CD4-positive, alpha-beta T cell treated with Interferon alpha-2 for 1 hour (primary cell): ENCODE results near the gene CFAP97.
"Not testable (repeated sequence)": the region's sequence is repeated elsewhere in the genome, so short reads cannot be mapped to it uniquely, and the experiment has no call there.

Source experiments
- DNase-seq, 2 donors: peaks; one replicate each; pipeline ENCODE4 v3.0.0-alpha.2; 2020 to 2022

CFAP97 gene

DNA sequence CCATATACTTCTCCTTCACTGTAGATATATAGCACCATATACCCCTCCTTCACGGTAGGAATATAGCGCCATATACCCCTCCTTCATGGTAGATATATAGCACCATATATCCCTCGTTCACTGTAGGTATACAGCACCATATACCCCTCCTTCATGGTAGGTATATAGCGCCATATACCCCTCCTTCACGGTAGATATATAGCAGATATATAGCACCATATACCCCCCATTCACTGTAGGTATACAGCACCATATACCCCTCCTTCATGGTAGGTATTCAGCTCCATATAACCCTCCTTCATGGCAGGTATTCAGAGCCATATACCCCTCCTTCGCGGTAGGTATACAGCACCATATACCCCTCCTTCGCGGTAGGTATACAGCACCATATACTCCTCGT lies 18.1 kb upstream of the CFAP97 start:
- no peak for DNase-seq

DNA sequence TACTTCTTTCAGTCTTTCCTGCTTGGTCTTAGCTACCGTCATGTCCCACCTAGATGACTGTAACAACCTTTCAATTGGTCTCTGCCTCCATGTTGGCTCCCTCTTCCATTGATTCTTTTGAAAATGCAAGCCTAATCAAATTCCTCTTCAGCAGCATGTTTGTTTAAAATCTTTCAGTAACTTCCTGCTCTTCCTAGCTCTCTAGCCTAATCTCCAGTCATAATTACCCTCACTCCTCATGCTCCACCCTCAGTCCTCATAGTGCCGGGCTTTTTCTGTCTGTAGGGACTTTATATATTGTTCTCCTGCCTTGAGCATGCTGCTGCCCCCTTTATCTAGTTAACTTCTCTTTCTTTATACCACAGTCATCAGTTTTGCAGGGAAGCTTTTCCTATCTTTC lies 17.7 kb upstream of the CFAP97 start:
- no peak for DNase-seq

DNA sequence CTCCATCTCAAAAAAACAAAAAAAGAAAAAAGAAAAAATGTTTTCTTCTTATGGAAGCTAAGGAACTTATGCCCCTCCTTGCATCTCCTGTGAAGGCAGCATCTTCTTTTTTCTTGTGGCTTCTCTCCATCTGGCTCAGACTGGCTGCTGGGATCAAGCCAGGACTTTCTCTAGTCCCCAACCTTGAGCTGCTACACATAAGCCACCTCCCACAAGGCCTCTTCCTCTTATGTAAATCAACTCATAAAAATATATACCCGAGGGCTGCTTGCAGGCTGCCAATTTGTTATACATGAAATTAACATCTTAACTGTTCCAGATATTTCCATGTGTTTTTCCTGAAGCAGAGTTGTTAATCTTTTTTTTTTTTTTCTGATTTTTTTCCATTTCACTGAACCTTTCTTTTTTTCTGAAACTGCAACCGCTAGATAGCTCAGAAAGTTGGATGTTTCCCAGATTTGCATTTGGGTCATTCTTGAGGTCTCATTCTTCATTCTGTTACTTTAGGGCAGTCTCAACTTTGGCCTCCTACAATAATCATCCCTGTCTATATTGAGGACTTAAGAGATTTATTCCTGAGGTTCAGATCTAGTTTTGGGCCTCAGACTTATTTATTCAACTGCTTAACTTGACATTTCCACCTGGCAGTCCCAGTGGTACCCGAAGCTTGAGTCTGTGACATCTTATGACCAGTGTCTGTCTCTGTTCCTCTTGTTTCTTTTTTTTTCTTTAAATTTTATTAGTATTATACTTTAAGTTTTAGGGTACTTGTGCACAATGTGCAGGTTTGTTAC lies 15.9 kb upstream of the CFAP97 start:
- DNase-seq, result no peak

DNA sequence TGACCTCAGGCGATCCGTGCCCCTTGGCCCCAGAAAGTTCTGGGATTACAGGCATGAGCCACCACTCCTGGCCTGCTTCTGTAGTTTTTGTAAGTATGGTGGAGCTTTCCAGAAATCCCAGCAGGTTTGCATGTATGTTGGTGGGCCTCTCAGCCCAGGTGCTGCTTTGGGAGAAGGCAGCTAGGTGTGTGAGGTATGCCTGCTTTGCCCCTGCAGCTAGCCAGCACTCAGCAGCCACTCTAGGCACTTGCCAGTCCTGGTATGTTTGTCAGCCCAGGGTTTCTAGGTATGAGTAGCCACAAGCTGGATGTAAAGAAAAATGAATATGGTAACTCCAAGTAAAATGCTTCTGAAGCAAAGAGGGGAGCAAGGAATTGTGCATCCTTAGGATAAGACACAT lies 14.5 kb upstream of the CFAP97 start:
- DNase-seq, result no peak

DNA sequence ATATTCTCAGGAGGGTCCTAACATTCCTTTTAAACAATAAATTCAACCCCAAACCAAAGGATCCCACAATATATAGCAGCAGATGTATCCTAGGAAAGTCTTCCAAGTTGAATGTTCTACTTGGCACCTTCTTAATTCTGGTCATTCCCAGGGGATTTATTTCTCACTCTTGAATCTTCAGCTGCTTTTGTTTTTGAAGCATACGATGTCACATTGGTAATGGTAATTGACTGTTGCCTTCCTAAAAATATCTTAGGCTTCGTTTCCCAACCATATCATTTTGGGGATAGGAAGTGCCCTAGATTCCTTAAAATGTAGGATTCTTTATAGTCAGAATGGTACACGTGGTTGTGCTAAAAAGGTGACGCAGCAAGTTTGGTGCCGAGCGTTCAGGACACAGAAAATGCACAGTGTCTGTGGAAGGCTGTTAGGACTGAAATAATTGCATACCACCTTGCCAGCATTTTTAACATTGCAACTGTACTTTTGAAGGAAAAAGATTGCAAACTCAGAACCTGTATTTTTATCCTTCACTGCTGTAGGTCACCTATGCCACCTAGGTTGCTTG lies 13.7 kb upstream of the CFAP97 start:
- DNase-seq, result no peak

DNA sequence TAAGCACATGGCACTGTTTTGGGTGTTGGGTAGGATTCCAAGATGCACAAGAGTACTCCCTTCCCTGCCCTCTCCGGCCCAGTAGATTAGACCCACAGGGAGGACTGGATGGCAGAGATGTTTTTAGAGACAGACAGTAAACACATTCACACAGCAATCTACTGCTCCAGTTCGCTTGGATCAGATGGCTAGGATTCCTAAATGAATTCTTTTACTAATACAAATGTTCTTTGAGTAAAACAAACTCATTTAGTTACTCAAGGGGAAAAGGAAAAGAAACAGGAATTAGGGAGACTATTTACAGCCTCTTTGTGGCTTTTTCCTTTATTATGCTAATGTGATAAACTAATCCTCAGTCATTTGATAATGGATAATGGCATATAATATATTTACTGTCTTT lies 11.5 kb upstream of the CFAP97 start:
- no peak for DNase-seq

DNA sequence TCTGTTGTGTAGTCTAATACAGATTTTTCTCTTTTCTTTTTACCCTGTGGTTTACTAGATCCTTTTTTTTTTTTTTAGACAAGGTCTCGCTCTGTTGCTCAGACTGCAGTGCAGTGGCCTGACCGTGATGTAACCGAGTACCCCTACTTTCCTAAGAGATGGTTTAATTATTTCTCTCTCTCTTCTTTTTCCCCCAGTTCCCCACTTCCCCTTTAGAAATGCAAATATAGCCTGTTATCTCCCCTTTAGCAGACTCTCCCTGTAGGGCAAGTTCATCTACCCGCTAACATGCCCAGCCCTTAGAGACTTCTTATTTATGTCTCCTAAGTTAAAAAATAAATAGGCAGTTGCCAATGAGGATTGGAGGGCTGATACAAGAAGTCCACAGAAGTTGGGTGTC lies 10.1 kb upstream of the CFAP97 start:
- peak in 1 of 2 donors; percentile 25 for DNase-seq

DNA sequence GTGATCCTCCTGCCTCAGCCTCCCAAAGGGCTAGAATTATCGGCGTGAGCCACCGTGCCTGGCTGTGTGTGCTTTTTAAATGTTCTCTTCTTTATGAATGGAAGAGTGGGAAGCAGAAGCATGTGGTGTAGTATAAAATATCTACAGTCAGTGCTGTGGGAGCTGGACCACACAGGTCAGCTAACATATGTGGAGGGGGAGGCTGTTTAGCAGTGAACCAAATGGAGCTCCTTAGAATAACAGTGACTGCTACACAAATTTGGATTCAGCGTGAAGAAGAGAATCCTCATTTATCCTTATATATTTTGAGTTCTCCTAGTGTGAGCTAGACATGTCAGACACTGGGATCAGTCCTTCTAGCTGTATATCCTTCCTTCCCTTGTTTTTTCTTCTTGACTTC lies 8.8 kb upstream of the CFAP97 start:
- DNase-seq, result no peak

DNA sequence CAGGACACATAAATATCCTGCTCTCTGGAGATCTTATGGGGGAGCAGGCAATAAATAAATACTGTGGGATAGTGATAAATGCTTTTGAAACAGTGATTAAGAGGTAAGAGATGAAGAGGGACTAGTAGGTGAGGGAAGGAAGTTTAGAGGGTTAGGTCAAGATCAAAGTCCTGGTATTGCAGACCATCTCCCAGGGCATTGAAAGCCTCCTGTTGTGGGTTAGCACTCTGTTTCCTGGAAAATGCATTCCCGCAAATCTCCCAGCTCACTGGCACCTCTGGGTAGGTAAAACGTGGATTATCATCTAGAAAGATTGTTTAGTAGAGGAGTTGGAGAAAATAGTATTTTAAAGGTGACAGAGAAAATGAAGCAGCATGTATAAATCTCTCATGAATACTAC lies 7.8 kb upstream of the CFAP97 start:
- DNase-seq, result no peak

DNA sequence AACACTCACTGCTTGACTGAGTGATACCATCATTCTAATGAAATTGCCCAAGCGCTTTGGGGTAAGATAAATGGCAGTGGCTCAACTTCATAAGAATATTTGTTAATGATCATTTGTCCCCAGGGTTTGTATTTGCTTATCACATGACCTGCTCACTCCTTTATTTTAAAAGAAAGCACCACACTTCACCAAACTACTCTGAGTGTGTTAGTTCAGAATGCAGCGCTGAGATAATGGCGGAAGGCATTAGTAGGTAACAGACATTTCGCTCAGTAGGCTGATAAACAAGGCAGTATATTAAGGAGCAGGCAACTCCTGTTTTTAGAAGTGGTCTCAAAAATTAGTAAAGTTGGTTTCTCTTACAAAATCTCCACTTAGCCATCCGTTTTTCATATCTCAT lies 7.2 kb upstream of the CFAP97 start:
- DNase-seq, result no peak

DNA sequence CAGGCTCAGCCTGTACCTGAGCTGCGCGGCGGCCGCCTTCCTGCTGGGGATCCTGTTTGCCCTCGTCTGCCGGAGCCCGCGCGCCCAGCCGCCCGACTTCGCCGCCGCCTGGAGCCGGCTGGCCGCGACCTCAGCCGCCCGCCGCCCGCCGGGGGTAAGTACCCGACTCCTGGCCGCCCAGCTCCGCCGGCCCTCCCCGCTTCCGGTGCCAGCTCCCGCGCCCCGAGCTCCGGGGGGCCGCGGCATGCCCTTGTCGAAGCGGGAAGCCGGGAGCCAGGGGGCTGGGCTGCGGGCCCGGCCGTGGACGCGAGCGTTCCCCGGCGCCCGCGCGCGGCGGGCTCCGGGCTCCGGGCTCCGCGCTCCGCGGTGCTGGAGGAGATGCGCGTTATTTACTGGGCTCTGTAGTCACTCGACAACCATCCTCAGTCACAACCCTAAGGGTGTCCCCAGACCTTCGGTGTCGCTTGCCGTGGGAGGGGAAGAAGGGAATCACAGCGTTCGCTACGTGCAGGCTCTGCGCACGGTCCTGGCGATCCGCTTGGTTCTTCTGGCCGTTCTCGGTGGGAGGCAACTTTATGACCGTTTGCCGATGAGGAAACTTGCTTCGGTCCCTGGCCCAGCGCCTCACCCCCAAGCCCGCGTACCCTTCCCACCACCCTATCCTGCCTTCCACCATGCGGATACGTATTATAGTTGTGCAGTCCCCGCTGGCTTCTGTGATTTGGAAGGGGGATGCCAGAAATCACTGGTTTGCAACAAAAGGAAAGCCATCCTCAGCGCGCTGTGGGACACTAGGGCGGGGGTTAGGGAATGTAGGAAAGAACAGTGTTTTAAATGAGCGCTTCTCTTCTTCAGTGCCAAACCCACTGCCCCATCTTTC lies 6.5 kb upstream of the CFAP97 start:
- peak; percentile 13 to 46 for DNase-seq

DNA sequence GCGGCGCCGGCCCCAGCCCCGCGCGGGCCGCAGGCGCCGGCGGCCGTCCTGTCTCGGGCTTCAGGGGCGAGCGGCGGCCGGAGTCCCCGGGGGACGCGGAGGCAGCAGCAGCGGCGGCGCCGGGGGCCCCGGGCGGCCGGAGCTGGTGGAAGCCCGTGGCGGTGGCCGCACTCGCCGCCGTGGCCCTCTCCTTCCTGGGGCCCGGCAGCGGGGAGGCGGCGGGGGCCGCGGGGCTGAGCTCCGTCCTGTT lies 6.0 kb upstream of the CFAP97 start:
- not testable (repeated sequence) for DNase-seq

DNA sequence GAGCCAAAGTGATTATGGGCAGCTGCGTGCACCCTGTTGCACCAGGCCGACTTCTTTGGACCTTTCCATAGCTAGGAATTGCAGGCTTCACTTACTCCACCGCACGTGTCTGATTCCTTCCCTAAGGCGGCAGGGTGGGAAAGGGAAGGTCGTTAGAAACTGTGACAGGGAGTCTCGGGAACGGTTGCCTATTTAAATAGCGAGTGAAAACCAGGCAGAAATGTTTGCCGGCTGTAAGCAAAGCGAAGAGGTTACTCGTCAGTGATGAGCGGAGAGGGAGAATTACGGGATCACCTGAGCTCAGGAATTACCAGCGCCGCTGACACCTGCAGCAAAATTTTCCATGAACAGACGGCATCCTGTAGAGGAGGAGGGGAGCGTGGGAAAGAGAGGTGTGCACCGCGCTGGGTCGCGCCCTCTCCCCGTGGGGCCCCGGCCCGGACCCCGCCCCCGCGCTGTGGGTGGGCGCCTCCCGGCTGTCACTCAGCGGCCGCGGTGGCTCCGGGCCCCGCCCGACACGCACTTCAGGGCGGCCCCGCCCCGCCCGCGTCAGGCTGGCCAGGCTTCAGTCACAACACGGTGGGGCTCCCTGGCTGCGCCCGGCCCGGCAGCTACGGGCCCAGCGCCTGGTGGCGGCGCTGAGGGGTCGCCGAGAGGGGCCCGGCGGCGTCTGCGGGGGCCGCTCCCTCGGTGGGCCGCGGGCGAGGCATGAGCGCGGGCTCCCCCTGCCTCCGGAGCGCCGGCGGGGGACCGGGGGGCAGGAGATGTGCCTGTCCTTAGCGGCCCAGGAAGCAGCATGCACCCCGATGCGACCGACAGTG lies 5.4 kb upstream of the CFAP97 start, which contains the start of gene SNX25:
SNX25 (plus strand) TSS at position 568 of the 821 bp plus-strand sequence; CDS start at position 797, 229 bp downstream.
- DNase-seq, result peak; percentile 85 to 89

DNA sequence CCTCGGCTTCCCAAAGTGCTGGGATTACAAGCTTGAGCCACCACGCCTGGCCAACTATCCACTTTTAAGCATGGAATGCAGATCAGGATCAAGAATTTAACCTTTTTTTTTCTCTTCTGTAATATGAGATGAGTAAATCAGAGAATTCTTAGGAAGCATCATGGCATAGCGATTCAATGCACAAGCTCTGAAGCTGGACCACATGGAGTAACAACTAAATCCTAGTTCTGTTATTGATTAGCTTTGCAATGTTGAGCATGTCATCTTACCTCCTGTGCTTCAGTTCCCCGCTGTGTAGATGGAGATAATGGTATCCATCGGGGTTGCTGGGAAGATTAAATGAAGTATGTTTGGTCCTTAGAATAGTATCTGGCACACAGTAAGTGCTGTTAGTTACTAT lies 3.7 kb upstream of the CFAP97 start:
- DNase-seq, result no peak

DNA sequence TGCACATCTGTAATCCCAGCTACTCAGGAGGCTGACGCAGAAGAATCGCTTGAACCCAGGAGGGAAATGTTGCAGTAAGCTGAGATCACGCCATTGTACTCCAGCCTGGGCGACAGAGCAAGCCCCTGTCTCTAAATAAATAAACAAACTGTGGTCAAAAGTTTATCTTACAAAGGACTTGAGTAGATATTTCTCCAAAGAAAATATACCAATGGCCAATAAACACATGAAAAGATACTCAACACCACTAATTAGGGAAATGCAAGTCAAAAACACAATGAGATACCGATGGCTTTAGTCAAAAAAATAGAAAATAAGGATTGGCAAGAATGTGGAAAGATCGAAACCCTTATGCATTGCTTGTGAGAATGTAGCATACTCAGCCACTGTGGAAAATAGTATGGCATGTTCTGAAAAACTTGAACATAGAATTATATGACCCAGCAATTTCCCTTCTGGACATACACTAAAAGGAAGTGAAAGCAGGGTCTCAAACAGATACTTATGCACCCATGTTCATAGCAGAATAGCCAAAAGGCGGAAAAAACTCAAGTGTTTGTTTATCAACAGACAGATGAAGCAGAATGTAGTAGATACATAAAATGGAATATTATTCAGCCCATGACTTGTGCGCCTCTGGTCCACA lies 2.0 kb upstream of the CFAP97 start:
- DNase-seq, result no peak

DNA sequence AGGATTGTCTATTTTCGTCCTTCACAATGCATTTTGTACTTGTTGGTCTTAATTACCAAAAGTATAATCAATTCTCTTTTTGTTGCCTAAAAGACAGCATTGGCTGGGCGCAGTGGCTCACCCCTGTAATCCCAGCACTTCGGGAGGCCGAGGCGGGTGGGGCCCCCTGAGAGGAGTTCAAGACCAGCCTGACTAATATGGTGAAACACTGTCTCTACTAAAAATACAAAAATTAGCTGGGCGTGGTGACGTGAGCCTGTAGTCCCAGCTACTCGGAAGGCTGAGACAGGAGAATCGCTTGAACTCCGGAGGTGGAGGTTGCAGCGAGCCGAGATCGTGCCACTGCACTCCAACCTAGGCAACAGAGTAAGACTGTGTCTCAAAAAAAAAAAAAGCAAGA lies 1.3 kb upstream of the CFAP97 start:
- DNase-seq, result not testable (repeated sequence)

DNA sequence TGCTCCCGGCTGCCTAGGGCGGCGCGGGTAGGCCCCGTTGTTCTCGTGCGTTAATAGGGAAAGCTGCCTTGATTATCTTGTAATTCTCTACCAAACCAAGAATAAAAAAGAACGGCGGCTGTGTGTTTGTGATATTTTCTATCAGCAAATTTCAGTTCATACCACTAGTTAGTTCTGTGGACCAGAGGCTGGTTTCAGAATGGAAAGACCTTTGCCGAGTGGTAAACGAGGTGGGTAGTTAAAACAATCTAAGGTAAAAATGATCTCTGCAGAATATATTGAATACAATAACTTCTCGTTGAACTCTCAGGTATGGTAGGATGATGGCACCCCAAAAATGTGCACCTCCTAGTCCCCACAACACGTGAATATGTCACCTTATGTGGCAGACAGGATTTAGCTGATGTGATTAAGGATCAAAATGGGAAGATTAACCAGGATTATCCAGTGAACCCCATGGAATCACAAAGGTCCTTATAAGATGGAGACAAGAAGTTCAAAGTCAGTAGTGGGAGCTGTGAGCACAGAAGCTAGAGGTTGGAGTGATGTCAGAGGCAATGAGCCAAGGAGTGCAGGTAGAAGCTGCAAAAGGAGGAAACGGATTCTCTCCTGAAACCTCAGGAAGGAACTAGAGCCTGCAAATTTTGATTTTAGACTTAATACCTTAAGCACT lies 574 bp upstream of the CFAP97 start:
- DNase-seq, result no peak

DNA sequence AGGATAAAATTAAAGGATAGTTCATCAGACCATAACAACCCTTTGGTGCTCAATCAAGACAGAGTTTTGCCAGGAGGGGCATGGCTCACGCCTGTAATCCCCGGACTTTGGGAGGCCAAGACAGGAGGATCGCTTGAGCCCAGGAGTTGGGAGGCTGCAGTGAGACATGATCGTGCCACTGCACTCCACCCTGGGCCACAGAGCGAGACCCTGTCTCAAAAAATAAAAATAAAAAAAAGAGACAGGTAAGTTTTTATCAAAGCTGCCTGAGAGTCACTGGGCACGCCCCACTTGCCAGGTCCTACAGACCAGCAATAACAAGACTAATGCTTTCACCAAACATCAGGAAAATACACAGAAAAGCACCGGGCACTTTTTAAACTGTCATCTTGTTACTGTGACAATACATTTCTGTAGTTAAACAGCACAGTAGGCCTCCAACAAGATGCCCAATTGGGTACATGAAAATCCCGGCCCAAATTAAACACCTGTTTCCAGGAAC lies 765 bp downstream of the CFAP97 start:
- no peak for DNase-seq

DNA sequence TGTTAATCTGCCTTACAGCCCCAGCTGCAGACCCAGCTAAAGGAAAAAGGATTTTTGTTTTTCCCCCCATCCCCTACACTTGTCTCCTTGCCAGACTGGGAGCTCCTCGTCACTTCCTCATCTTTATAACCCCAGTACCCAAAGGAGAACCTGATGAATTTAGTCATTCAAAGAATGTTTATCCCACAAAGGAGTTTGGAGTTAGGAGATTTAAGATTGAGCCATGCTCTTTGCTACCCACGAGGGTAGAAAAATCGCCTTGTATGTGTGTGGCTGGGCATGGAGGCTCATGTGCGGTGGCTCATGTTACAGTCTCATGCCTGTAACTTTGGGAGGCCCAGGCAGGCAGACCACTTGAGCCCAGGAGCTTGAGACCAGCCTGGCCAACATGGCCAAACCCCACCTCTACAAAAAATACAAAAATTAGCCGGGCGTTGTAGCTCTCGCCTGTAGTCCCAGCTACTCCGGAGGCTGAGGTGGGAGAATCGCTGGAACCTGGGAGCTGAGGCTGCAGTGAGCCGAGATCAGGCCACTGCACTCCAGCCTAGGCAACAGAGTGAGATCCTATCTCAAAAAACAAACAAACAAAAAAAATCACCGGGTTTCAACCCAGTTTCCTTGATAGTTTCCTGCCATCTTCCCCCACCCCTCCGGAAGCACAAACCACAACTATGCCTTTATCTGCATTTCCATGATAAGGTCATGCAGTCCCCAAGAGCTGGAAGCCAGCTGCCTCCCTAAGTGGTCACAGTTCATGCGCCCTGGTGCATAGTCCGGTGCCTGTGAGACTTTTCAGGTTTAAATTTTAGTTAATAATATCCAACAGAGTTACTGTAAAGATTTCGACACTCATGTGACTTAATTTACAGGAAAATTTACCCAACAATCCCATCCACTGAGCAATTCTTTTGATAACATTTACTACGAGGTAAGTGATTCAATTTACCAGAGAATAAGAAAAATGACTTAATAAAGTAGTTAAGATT lies 1.5 kb downstream of the CFAP97 start:
- peak in 1 of 2 donors; percentile 71 for DNase-seq

DNA sequence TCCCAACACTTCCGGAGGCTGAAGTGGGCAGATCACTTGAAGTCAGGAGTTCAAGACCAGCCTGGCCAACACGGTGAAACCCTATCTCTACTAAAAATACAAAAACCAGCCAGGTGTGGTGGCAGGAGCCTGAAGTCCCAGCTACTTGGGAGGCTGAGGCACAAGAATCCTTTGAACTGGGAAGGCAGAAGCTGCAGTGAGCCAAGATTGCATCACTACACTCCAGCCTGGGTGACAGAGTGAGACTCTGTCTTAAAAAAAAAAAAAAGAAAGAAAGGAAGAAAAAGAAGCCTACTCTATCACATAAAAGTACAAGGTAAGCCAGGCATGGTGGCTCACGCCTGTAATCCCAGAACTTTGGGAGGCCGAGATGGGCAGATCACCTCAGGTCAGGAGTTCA lies 5.6 kb downstream of the CFAP97 start:
- not testable (repeated sequence) for DNase-seq

DNA sequence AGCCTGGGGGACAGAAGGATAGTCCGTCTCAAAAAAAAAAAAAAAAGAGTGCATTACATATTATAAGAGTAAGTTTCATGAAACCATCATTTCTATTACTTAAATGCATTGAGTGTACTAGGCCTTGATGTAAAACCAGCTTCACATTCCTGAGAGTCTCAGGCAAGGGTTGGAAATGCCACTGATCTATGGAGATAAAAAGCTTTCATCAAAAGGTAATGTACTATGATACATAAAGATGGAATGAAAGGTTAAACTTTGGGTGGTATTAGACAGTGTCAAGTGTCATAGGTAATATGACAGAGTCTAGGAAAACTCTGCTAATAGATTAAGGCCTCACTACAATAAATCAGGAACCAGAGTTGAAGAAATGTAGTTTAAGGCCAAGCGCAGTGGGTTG lies 7.4 kb downstream of the CFAP97 start:
- DNase-seq, result no peak
